Fibroblast of lung (primary cell): ENCODE data around the gene SRGAP1.

Experiments
- CTCF ChIP-seq, 2 donors: IDR thresholded peaks in 1 of 2; conservative IDR thresholded peaks in 1 of 2; 1 replicate in 1 of 2; 2 replicates in 1 of 2; pipeline ENCODE4 v1.5.1; 2011 to 2012; ENCODE audit warnings: low read length in 2 of 2, control low read depth in 1 of 2, inconsistent platforms in 1 of 2, low read depth in 1 of 2, mild to moderate bottlenecking in 1 of 2
- EZH2 ChIP-seq: IDR thresholded peaks from 2 replicates; pipeline ENCODE4 v1.5.1; 2012; ENCODE audit warnings: low read length, control low read depth, mild to moderate bottlenecking; ENCODE audit errors: missing control alignments

GRCh38 chr12:64189530-64189929 lies 345.0 kb downstream of the SRGAP1 start:
- TF ChIP-seq CTCF (conservative IDR thresholded peaks at IDR 0.05 in 1 of 2, IDR thresholded peaks at IDR 0.05 in 1 of 2; ENCODE audit: low read depth in 1 of 2, low read length in 2 of 2) = no peak
- no peak for TF ChIP-seq EZH2
